Measurements from ENCODE around the gene RBFOX1. TPM values are rescaled to one million over a fixed set of nuclear protein-coding genes. Genes with fewer than 3 reads are reported as not detected.

Gene RBFOX1
- total RNA-seq, 1 donor from 2014 or later = not detected

- H3K36me3 ChIP-seq (ENCODE audit: control insufficient read depth, insufficient read depth, low read length) = no peaks in the 10 kb centered on the region
- no peaks in the 10 kb centered on the region for H3K27me3 ChIP-seq (ENCODE audit: control insufficient read depth, insufficient read depth, low read length)
- H3K4me3 ChIP-seq (ENCODE audit: low read depth, low read length) = no peak overlapping the region
- no peak for TF ChIP-seq CTCF (IDR thresholded peaks at IDR 0.05; ENCODE audit: insufficient read depth, low read length, poor library complexity, severe bottlenecking)
- DNase-seq (ENCODE audit: low read depth) = no peak
These were observed 19.2 kb downstream of the RBFOX1 start for GRCh38 chr16:7351610-7352510.

GRCh38 chr16:7355758-7356157 is 23.1 kb downstream of the RBFOX1 start:
- TF ChIP-seq CTCF (IDR thresholded peaks at IDR 0.05; ENCODE audit: insufficient read depth, low read length, poor library complexity, severe bottlenecking) = no peak
- Histone ChIP-seq H3K4me3 (ENCODE audit: low read depth, low read length) (no peak overlapping the region), H3K27me3 (ENCODE audit: control insufficient read depth, insufficient read depth, low read length) (no peaks in the 10 kb centered on the region), H3K36me3 (ENCODE audit: control insufficient read depth, insufficient read depth, low read length) (no peaks in the 10 kb centered on the region)
- no peak for DNase-seq (ENCODE audit: low read depth)

GRCh38 chr16:7361416-7362129 is 28.9 kb downstream of the RBFOX1 start:
- Histone ChIP-seq H3K36me3 (ENCODE audit: control insufficient read depth, insufficient read depth, low read length) (no peaks in the 10 kb centered on the region), H3K27me3 (ENCODE audit: control insufficient read depth, insufficient read depth, low read length) (no peaks in the 10 kb centered on the region), H3K4me3 (ENCODE audit: low read depth, low read length) (no peak overlapping the region)
- no peak for DNase-seq (ENCODE audit: low read depth)
- no peak for TF ChIP-seq CTCF (IDR thresholded peaks at IDR 0.05; ENCODE audit: insufficient read depth, low read length, poor library complexity, severe bottlenecking)

- H3K27me3 ChIP-seq (ENCODE audit: control insufficient read depth, insufficient read depth, low read length) = no peaks in the 10 kb centered on the region
- H3K4me3 ChIP-seq (ENCODE audit: low read depth, low read length) = no peak overlapping the region
- no peaks in the 10 kb centered on the region for H3K36me3 ChIP-seq (ENCODE audit: control insufficient read depth, insufficient read depth, low read length)
- no peak for TF ChIP-seq CTCF (IDR thresholded peaks at IDR 0.05; ENCODE audit: insufficient read depth, low read length, poor library complexity, severe bottlenecking)
- no peak for DNase-seq (ENCODE audit: low read depth)
These were observed 29.6 kb downstream of the RBFOX1 start for GRCh38 chr16:7362231-7362630.

GRCh38 chr16:7363422-7364417 is 31.1 kb downstream of the RBFOX1 start:
- H3K27me3 ChIP-seq (ENCODE audit: control insufficient read depth, insufficient read depth, low read length) = no peaks in the 10 kb centered on the region
- TF ChIP-seq CTCF (IDR thresholded peaks at IDR 0.05; ENCODE audit: insufficient read depth, low read length, poor library complexity, severe bottlenecking) = no peak
- no peak overlapping the region for H3K4me3 ChIP-seq (ENCODE audit: low read depth, low read length)
- DNase-seq (ENCODE audit: low read depth) = no peak
- no peaks in the 10 kb centered on the region for H3K36me3 ChIP-seq (ENCODE audit: control insufficient read depth, insufficient read depth, low read length)
